Neural progenitor cell (in vitro differentiated cells): ENCODE measurements around the gene WDR7. TPM values are rescaled to one million over a fixed set of nuclear protein-coding genes. Genes with fewer than 3 reads are reported as not detected.

ENCODE experiments used
- DNase-seq: peaks from one replicate; pipeline ENCODE4 v3.0.0-alpha.2; 2016; ENCODE audit warnings: low spot score
- H2AFZ ChIP-seq: fragments of 200-600 bp; sonication (generic); replicated peaks from 2 replicates; pipeline ENCODE4 v1.6.1; 2016; ENCODE audit warnings: antibody characterized with exemption
- H3F3A ChIP-seq: fragments of 200-600 bp; sonication (generic); 2 replicates; pipeline ENCODE4 v1.6.1; 2016; ENCODE audit warnings: antibody characterized with exemption, low read depth
- H3K27ac ChIP-seq: fragments of 200-600 bp; sonication (generic); 2 replicates; pipeline ENCODE4 v1.5.1; 2016; ENCODE audit warnings: mild to moderate bottlenecking
- H3K27me3 ChIP-seq: fragments of 200-600 bp; sonication (generic); 2 replicates; pipeline ENCODE4 v1.6.1; 2016; ENCODE audit warnings: mild to moderate bottlenecking, moderate library complexity
- H3K36me3 ChIP-seq: fragments of 200-600 bp; sonication (generic); 2 replicates; pipeline ENCODE4 v1.5.1; 2016
- H3K4me1 ChIP-seq: fragments of 200-600 bp; sonication (generic); 2 replicates; pipeline ENCODE4 v1.6.1; 2016; ENCODE audit warnings: mixed run types
- H3K4me2 ChIP-seq: fragments of 200-600 bp; sonication (generic); 2 replicates; pipeline ENCODE4 v1.6.1; 2016
- H3K4me3 ChIP-seq: fragments of 200-600 bp; sonication (generic); 2 replicates; pipeline ENCODE4 v1.5.1; 2016
- H3K79me2 ChIP-seq: fragments of 200-600 bp; sonication (generic); 2 replicates; pipeline ENCODE4 v1.6.1; 2016; ENCODE audit warnings: low read depth
- H3K9ac ChIP-seq: fragments of 200-600 bp; sonication (generic); 2 replicates; pipeline ENCODE4 v1.6.1; 2016
- H3K9me3 ChIP-seq: fragments of 200-600 bp; sonication (generic); 2 replicates; pipeline ENCODE4 v1.5.1; 2016; ENCODE audit warnings: low read depth
- H4K20me1 ChIP-seq: fragments of 200-600 bp; sonication (generic); 2 replicates; pipeline ENCODE4 v1.6.1; 2016; ENCODE audit warnings: low read depth
- H3K27ac Mint-ChIP-seq: 3 replicates; pipeline ENCODE4 v1.8.0; 2021; ENCODE audit warnings: mixed read lengths
- H3K27me3 Mint-ChIP-seq: 2 replicates; pipeline ENCODE4 v1.8.0; 2022; ENCODE audit warnings: low read depth, mild to moderate bottlenecking, inconsistent platforms, moderate library complexity, mixed read lengths; ENCODE audit not compliant: insufficient read depth
- H3K36me3 Mint-ChIP-seq: 3 replicates; pipeline ENCODE4 v1.8.0; 2021; ENCODE audit warnings: mixed read lengths
- H3K4me1 Mint-ChIP-seq: 3 replicates; pipeline ENCODE4 v1.8.0; 2021; ENCODE audit warnings: mixed read lengths
- H3K4me3 Mint-ChIP-seq: 3 replicates; pipeline ENCODE4 v1.8.0; 2021; ENCODE audit warnings: mild to moderate bottlenecking, moderate library complexity, mixed read lengths
- H3K9me3 Mint-ChIP-seq: 3 replicates; pipeline ENCODE4 v1.8.0; 2020; ENCODE audit warnings: mixed read lengths
- CTCF ChIP-seq: fragments of 200-600 bp; sonication (generic); IDR thresholded peaks from 2 replicates; pipeline ENCODE4 v1.5.1; 2017; ENCODE audit warnings: antibody characterized with exemption, mild to moderate bottlenecking
- EZH2 ChIP-seq: fragments of 200-600 bp; sonication (generic); IDR thresholded peaks from 2 replicates; pipeline ENCODE4 v1.6.1; 2017; ENCODE audit warnings: antibody characterized with exemption, mild to moderate bottlenecking, moderate library complexity
- EZH2phosphoT487 ChIP-seq: fragments of 200-600 bp; sonication (generic); IDR thresholded peaks from 2 replicates; pipeline ENCODE4 v1.6.1; 2017; ENCODE audit warnings: antibody characterized with exemption
- total RNA-seq: library from RNA; depleted of rRNA; stranded (reverse); fragments of >200 nt; gene quantifications from 2 replicates; pipeline ENCODE4 v1.2.3, GENCODE V29; 2015; ENCODE audit warnings: low replicate concordance

Gene WDR7
- total RNA-seq, 1 donor from 2014 or later, result 12.3 TPM

- no peaks in the 10 kb centered on the region for H3K36me3 ChIP-seq
- no peak overlapping the region for H3K4me2 ChIP-seq
- H2AFZ ChIP-seq, result no peak overlapping the region
- H3K9me3 Mint-ChIP-seq, result no peaks in the 10 kb centered on the region
- no peak overlapping the region for H3K4me3 ChIP-seq
- no peaks in the 10 kb centered on the region for H3K79me2 ChIP-seq
- H3K4me3 Mint-ChIP-seq, result no peak overlapping the region
- no peaks in the 10 kb centered on the region for H3K27me3 ChIP-seq
- H3K27ac Mint-ChIP-seq, result no peak overlapping the region
- peaks cover 5% of the 10 kb centered on the region for H3K4me1 ChIP-seq
- H3K27me3 Mint-ChIP-seq, result no peaks in the 10 kb centered on the region
- H4K20me1 ChIP-seq, result no peaks in the 10 kb centered on the region
- H3K9me3 ChIP-seq, result no peaks in the 10 kb centered on the region
- TF ChIP-seq CTCF (no peak), EZH2phosphoT487 (no peak), EZH2 (no peak)
- H3K27ac ChIP-seq, result no peak overlapping the region
- no peaks in the 10 kb centered on the region for H3F3A ChIP-seq
- peaks cover 13% of the 10 kb centered on the region for H3K36me3 Mint-ChIP-seq
- H3K9ac ChIP-seq, result no peak overlapping the region
- H3K4me1 Mint-ChIP-seq, result peaks cover 14% of the 10 kb centered on the region
- DNase-seq, result no peak
These were observed 311.2 kb downstream of the WDR7 start for GRCh38 chr18:56962322-56962721.

- no peaks in the 10 kb centered on the region for H3K27me3 ChIP-seq
- H3K79me2 ChIP-seq, result no peaks in the 10 kb centered on the region
- H3K4me1 ChIP-seq, result no peaks in the 10 kb centered on the region
- no peaks in the 10 kb centered on the region for H3K9me3 ChIP-seq
- no peak for DNase-seq
- H3K36me3 ChIP-seq, result no peaks in the 10 kb centered on the region
- no peaks in the 10 kb centered on the region for H3F3A ChIP-seq
- no peak overlapping the region for H3K4me3 ChIP-seq
- H3K27ac ChIP-seq, result no peak overlapping the region
- no peak overlapping the region for H3K9ac ChIP-seq
- H3K27me3 Mint-ChIP-seq, result no peaks in the 10 kb centered on the region
- H3K36me3 Mint-ChIP-seq, result peaks cover 5% of the 10 kb centered on the region
- H3K27ac Mint-ChIP-seq, result no peak overlapping the region
- H3K4me1 Mint-ChIP-seq, result peaks cover 10% of the 10 kb centered on the region
- TF ChIP-seq CTCF, result no peak
- TF ChIP-seq EZH2, result no peak
- no peak for TF ChIP-seq EZH2phosphoT487
- no peaks in the 10 kb centered on the region for H3K9me3 Mint-ChIP-seq
- H2AFZ ChIP-seq, result no peak overlapping the region
- H4K20me1 ChIP-seq, result no peaks in the 10 kb centered on the region
- H3K4me3 Mint-ChIP-seq, result no peak overlapping the region
- H3K4me2 ChIP-seq, result no peak overlapping the region
These were observed 315.9 kb downstream of the WDR7 start for GRCh38 chr18:56967035-56967434.

GRCh38 chr18:56973487-56973886, 322.3 kb downstream of the WDR7 start:
- Histone ChIP-seq H4K20me1 (no peaks in the 10 kb centered on the region), H3K4me3 (no peak overlapping the region), H3K27me3 (no peaks in the 10 kb centered on the region), H3K9ac (no peak overlapping the region), H3F3A (no peaks in the 10 kb centered on the region), H3K9me3 (no peaks in the 10 kb centered on the region), H3K36me3 (no peaks in the 10 kb centered on the region), H3K4me2 (no peak overlapping the region), H2AFZ (no peak overlapping the region), H3K27ac (no peak overlapping the region), H3K79me2 (no peaks in the 10 kb centered on the region), H3K4me1 (no peaks in the 10 kb centered on the region)
- TF ChIP-seq EZH2phosphoT487, result no peak
- no peak for TF ChIP-seq EZH2
- TF ChIP-seq CTCF, result no peak
- H3K27me3 Mint-ChIP-seq, result peaks cover 3% of the 10 kb centered on the region
- H3K9me3 Mint-ChIP-seq, result no peaks in the 10 kb centered on the region
- H3K4me3 Mint-ChIP-seq, result no peak overlapping the region
- no peaks in the 10 kb centered on the region for H3K4me1 Mint-ChIP-seq
- H3K27ac Mint-ChIP-seq, result no peak overlapping the region
- no peaks in the 10 kb centered on the region for H3K36me3 Mint-ChIP-seq
- no peak for DNase-seq

DNA sequence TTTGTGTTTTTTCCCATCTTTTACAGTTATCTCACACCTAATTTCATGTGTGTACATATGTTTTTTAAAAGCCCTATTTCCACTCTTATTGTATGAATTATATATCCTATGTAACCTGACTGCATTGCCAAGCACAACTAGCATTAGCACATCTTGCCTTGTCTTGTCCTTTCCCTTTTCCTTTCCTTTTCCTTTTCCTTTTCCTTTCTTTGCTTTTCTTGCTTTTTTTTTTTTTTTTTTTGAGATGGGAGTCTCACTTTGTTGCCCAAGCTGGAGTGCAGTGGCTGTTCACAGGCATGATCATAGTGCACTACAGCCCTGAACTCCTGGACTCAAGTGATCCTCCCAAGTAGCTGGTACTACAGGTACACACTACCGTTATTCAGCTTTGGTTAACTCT, 323.0 kb downstream of the WDR7 start:
- Histone ChIP-seq H3K4me1 (no peaks in the 10 kb centered on the region), H4K20me1 (no peaks in the 10 kb centered on the region), H3K9me3 (no peaks in the 10 kb centered on the region), H3K27me3 (no peaks in the 10 kb centered on the region), H3K4me3 (no peak overlapping the region), H3F3A (no peaks in the 10 kb centered on the region), H3K4me2 (no peak overlapping the region), H3K27ac (no peak overlapping the region), H3K9ac (no peak overlapping the region), H3K36me3 (no peaks in the 10 kb centered on the region), H2AFZ (no peak overlapping the region), H3K79me2 (no peaks in the 10 kb centered on the region)
- DNase-seq, result no peak
- no peaks in the 10 kb centered on the region for H3K36me3 Mint-ChIP-seq
- no peaks in the 10 kb centered on the region for H3K4me1 Mint-ChIP-seq
- TF ChIP-seq CTCF (no peak), EZH2phosphoT487 (no peak), EZH2 (no peak)
- H3K9me3 Mint-ChIP-seq, result no peaks in the 10 kb centered on the region
- no peak overlapping the region for H3K27ac Mint-ChIP-seq
- no peak overlapping the region for H3K4me3 Mint-ChIP-seq
- H3K27me3 Mint-ChIP-seq, result peaks cover 4% of the 10 kb centered on the region
